ENCODE data around the gene ARID3C.

GRCh38 chr9:34647084-34647403 lies 18.2 kb upstream of the ARID3C start:
- no peak for TF ChIP-seq CTCF (IDR thresholded peaks at IDR 0.05)
- no peak for TF ChIP-seq USF2 (IDR thresholded peaks at IDR 0.05)
- TF ChIP-seq MYC (IDR thresholded peaks at IDR 0.05; ENCODE audit: borderline replicate concordance, low read length): no peak
- no peak for TF ChIP-seq POLR2A (IDR thresholded peaks at IDR 0.05; ENCODE audit: low read length)
- no peak for TF ChIP-seq FOSL2 (IDR thresholded peaks at IDR 0.05)
- no peak for TF ChIP-seq FOSL2 (CRISPR knock-in tag; IDR thresholded peaks at IDR 0.05)
- no peak for TF ChIP-seq CHD4 (IDR thresholded peaks at IDR 0.05; ENCODE audit: borderline replicate concordance)
- TF ChIP-seq NFE2L2 (conservative IDR thresholded peaks at IDR 0.05; ENCODE audit: low read length): no peak
- no peak for TF ChIP-seq BHLHE40 (IDR thresholded peaks at IDR 0.05; ENCODE audit: low read depth, low read length)
- TF ChIP-seq TP53 (CRISPR knock-in tag; IDR thresholded peaks at IDR 0.05): no peak
- TF ChIP-seq RFX5 (IDR thresholded peaks at IDR 0.05): no peak
- no peak for TF ChIP-seq CHD2 (IDR thresholded peaks at IDR 0.05; ENCODE audit: low read length, partially characterized antibody)
- TF ChIP-seq RCOR1 (IDR thresholded peaks at IDR 0.05; ENCODE audit: low read depth, low read length): no peak

All from A549 (cell line).